CD4-positive, alpha-beta T cell treated with Interleukin-17A for 4 hours (primary cell): Measurements from ENCODE around the gene MTMR4.
"Not testable (repeated sequence)": the region's sequence is repeated elsewhere in the genome, so short reads cannot be mapped to it uniquely, and the experiment has no call there.

Experiments used
- DNase-seq: peaks from one replicate; pipeline ENCODE4 v3.0.0-alpha.2; 2020; ENCODE audit warnings: mixed read lengths

The MTMR4 gene

GRCh38 chr17:58521680-58522079 lies 7.2 kb upstream of the MTMR4 start:
- DNase-seq = no peak

- DNase-seq = no peak
Observed at GRCh38 chr17:58520843-58521430, 6.5 kb upstream of the MTMR4 start.

GRCh38 chr17:58517928-58518609 lies 3.6 kb upstream of the MTMR4 start:
- peak; percentile 99 for DNase-seq

DNA sequence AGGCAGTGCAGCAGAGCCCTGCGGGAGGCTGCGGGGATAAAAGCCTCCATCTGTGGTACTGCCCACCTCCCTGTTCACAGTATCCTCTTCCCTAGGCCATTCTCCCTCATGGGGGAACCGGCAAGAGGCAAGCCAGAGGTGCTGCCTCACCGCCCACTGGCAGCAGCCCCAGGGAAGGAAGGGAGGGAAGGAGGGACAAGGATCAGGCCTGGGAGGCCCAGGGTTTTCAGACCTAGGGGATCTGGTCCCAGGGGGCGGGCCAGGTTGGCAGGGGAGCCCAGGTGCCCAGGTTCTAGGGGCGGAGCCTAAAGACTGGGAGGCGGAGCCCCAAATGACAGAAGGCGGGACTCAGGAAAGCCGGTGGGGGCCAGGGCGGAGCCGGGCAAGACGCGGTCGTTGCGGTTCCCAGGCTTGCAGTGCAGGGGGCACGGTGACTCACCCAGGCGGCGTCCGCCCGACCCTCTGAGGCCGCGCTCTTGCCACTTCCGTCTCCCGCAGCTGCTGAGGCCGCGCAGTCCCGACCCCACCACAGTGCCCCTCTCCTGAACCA lies 3.0 kb upstream of the MTMR4 start:
- no peak for DNase-seq

DNA sequence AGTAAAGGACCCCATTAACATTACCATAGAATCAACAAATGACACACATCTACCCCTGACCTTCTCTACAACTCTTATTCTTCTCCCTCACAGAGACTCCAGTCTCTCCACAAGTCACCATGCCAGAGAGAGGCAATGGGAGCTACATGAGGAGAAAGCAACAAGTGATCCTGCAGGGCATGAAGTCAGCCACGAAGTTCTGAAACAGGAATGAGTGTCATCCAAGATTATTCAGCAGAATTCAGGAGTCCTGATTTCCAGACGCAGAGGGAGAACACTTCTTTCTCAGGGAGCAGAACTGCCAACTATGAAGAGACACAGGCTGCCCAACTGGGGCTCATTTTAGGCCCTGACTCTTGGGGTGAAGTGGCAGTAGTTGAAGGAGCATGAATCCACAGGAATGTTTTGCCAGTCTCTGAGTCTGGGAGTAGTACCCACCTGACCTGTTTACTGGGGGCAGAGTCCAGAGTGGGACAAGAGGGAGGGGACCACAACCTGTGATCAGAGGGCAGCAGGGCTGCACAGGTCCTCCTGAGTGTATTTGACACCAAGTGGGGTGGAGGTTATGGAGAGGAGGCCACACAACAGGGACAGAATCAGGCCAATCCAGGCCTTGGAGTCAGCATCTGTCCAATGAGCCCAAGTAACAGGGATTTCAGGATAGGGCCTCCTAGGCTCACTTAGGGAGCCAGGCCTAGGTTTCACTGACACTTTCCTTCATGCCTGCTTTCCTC lies 2.4 kb upstream of the MTMR4 start:
- DNase-seq = no peak

DNA sequence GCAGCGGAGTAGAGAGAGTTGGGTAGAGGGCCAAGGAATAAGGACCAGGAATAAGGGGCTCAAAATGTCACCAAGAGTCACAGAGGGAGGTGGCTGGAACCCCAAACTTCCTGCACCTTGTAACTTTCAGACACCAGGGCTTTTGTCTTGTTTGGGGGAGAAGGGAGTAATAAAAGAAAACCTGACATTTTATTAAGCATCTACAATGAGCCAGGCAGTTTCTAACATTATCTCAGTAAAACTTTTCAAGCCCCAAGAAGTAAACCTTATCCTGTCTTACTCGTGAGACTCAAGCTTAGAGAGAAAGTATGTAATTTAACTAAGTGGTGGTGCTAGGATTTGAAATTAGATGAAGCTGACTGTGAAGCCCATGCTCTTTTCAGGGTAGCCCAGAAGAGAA lies 848 bp upstream of the MTMR4 start:
- no peak for DNase-seq

- no peak for DNase-seq
Observed at GRCh38 chr17:58514770-58515157, 326 bp upstream of the MTMR4 start.

DNA sequence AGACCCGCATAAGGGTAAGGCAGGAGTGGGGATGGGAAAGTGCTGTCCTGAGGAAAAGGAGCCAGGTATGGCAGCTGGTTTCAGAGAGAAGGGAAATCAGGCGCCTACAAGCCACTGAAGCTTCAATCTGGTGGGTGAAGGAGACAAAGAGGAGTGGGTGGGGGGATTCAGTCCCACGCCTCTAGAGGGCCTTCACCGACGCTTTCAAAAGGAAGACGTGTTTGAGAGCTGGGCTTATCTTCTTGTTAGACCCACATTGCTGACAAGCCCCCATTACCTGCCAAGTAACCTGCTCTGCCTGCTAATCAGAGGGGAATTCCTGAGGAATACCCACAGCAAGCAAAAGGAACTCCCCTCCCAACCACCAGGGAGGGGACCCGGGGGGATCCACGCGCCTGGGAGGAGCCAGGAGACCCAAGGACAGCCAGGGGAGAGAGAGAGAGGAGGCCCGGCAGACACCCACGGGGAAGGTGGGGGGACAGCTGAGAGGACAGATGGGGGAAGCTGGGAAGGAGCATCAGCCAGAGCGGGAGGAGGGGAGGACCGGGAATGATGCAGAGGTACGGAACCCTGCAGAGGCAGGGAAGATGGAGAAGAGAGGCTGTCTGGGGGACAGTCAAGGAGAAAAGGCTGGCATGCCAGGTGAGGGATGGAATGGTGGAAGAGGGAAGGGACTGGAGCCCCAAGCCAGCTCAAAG lies 1.0 kb downstream of the MTMR4 start:
- DNase-seq = no peak

DNA sequence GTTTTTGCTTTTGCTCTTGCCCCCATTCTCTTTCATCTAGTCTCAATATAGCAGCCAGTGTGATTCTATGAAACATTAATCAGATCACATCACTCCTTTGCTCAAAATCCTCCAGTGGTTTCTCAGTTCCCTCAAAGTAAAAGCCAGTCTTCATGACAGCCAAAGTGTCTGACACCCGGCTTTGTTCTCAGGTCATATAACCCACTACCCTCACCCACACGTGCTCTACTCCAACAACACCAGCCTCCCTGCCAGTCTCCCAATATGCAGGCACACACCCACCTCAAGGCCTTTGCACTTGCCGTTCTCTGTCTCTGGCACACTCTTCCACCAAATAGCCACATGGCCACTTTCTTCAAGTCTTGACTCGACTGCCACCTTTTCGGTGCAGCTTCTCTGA lies 4.4 kb downstream of the MTMR4 start:
- no peak for DNase-seq

DNA sequence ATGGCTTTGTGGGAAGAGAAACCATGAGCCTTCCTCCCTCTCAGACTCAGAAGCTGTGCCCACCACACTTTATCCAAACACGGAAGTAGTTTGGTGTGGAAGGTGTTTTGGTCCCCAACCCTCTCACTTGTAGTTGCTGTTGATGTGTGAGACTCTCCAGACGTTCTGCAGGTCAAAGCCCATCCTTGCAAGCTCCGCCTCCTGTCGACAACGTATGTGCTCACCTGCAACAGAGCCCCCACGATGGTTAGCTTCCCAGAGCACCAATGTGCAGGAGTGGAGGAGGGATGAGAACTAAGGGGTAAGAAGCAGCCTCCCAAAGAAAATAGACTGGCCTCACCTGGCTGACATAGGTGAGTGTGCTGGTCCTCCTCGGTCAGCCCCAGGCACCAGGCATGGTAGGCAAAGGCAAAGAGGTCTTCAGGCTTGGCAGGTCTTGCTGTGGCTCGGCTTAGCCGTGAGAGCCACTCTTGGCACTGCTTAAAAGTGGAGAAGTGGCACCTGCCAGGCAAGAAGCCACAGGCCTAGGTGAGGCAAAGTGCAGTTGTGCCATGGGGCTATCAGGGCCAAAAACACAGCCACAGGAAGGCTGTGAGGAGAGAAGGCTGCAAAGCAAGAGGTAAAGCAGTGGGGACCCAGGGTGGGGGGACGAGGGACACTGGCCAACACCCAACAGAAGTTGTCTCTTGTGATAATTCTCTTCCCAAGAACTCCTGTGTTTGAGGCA lies 5.9 kb downstream of the MTMR4 start:
- DNase-seq = no peak

GRCh38 chr17:58507123-58507634 lies 7.3 kb downstream of the MTMR4 start:
- no peak for DNase-seq

GRCh38 chr17:58506354-58507080 lies 7.9 kb downstream of the MTMR4 start:
- no peak for DNase-seq

DNA sequence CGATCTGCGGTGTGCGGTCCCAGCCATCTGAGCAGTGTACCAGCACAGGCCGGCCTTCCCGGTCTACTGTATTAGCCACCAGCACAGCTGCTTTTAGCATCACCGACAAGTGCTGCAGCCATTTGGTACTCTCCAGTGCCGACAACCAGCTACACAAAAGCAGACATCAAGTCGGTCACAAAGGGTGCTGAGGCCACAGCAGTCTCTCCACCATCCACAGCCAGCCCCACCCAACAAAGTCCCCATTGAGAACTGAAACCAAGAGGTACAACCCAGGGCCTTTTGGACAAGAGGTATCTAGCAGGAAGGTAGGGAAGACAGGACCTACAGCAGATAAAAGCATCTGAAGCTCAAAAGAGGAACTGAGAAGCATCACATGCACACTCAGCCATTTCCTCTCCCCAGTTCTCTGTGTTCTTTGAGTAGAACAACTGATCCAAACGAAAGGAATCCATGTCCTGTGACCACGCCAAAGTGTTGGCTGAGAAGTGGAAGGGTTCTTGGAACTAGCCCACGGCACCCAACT lies 9.5 kb downstream of the MTMR4 start:
- no peak for DNase-seq

DNA sequence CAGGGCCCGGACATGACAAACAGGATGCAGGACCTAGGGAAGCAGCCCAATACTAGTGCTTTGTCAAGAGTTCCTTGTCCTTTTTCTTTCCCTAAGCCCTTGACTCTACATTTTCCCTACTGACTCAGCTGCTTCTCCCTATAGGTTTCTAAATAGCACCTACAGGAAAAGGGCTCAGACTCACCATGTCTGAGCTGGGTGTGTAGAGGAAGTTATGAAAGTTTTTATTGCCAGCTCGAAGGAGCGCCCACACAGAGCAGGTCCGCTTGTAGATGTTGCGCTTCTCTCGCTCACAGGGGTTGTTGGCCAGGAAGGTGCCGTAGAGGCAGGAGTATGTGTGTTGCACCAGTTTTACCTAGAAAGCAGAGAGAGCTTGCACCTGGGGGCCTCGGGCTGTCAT lies 10.6 kb downstream of the MTMR4 start:
- DNase-seq = no peak

DNA sequence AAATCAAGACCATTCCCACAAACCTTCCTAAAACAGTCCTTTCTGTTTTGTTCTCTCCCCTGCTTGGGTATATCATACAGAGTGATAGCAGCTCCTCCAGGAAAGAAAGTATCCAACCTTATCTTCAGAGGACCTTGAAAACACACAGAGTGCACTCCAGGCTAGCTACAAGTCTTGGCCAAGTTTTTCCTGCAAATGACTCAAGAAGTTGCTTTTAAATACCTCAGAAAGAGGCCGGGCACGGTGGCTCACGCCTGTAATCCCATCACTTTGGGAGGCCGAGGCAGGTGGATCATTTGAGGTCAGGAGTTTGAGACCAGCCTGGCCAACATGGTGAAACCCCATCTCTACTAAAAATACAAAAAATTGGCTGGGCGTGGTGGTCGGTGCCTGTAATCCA lies 11.3 kb downstream of the MTMR4 start:
- DNase-seq = not testable (repeated sequence)

DNA sequence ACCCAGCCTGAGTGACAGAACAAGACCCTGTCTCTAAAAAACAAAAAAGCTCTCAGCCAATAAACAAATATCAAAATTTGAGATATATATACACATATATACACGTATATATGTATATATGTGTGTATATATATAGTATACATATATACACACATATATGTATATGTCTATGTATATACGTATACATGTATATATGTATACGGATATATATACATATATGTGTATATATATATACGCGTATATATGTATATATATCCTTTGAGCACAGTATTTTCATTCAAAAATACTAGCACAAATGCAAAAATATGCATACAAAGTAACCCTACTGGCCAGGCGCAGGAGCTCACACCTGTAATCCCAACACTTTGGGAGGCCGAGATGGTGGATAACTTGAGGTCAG lies 13.0 kb downstream of the MTMR4 start:
- no peak for DNase-seq

GRCh38 chr17:58498177-58498828 lies 16.1 kb downstream of the MTMR4 start:
- no peak for DNase-seq

- DNase-seq = no peak
Observed at GRCh38 chr17:58493506-58493905, 20.9 kb downstream of the MTMR4 start.

- DNase-seq = no peak
Observed at GRCh38 chr17:58492238-58493121, 22.0 kb downstream of the MTMR4 start.

- no peak for DNase-seq
Observed at GRCh38 chr17:58491510-58492045, 22.9 kb downstream of the MTMR4 start.
